ENCODE measurements around the gene FAM151A. TPM values are rescaled to one million over a fixed set of nuclear protein-coding genes. Genes with fewer than 3 reads are reported as not detected.

Gene FAM151A
- polyA plus RNA-seq, 1 donor from 2014 or later = not detected

DNA sequence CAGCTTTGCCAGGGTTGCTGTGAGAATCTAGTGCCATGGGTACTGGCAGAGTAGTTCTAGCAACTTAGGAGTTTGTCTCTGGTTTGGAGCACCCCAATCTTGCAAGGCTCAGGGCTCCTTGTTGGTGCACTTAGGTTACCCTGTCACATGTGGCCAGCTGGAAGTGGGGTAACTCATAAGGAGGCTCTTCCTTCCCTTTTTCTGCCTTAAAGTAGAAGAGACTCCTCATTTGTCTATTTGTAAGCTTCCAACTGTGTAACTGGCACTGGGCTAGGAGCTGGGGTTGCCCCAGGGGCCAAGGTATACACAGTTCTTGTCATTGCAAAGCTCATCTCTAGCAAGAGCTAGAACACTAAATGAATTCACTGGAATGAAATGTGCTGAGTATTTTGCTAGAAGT, 28.8 kb upstream of the FAM151A start:
- no peaks in the 10 kb centered on the region for H3K36me3 ChIP-seq (ENCODE audit: insufficient read depth, low read length)
- H3K9me2 ChIP-seq (ENCODE audit: insufficient read depth, low read length) = no peaks in the 10 kb centered on the region
- no peaks in the 10 kb centered on the region for H3K27me3 ChIP-seq (ENCODE audit: insufficient read depth, low read depth, low read length)
- H3K9me3 ChIP-seq (ENCODE audit: low read length) = no peaks in the 10 kb centered on the region
- no peak overlapping the region for H3K27ac ChIP-seq (ENCODE audit: low read length)
- no peaks in the 10 kb centered on the region for H3K79me2 ChIP-seq (replicated peaks; ENCODE audit: insufficient read depth, low read length)
- TF ChIP-seq POLR2AphosphoS5 (IDR thresholded peaks at IDR 0.05) (no peak), RAD21 (conservative IDR thresholded peaks at IDR 0.05) (no peak), TAF1 (IDR thresholded peaks at IDR 0.05; ENCODE audit: low read depth) (no peak), MXI1 (conservative IDR thresholded peaks at IDR 0.05; ENCODE audit: poor library complexity, severe bottlenecking) (no peak), EP300 (conservative IDR thresholded peaks at IDR 0.05; ENCODE audit: poor library complexity, severe bottlenecking) (no peak)
- TF ChIP-seq, protein P1, sequence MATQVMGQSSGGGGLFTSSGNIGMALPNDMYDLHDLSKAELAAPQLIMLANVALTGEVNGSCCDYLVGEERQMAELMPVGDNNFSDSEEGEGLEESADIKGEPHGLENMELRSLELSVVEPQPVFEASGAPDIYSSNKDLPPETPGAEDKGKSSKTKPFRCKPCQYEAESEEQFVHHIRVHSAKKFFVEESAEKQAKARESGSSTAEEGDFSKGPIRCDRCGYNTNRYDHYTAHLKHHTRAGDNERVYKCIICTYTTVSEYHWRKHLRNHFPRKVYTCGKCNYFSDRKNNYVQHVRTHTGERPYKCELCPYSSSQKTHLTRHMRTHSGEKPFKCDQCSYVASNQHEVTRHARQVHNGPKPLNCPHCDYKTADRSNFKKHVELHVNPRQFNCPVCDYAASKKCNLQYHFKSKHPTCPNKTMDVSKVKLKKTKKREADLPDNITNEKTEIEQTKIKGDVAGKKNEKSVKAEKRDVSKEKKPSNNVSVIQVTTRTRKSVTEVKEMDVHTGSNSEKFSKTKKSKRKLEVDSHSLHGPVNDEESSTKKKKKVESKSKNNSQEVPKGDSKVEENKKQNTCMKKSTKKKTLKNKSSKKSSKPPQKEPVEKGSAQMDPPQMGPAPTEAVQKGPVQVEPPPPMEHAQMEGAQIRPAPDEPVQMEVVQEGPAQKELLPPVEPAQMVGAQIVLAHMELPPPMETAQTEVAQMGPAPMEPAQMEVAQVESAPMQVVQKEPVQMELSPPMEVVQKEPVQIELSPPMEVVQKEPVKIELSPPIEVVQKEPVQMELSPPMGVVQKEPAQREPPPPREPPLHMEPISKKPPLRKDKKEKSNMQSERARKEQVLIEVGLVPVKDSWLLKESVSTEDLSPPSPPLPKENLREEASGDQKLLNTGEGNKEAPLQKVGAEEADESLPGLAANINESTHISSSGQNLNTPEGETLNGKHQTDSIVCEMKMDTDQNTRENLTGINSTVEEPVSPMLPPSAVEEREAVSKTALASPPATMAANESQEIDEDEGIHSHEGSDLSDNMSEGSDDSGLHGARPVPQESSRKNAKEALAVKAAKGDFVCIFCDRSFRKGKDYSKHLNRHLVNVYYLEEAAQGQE (IDR thresholded peaks at IDR 0.05; ENCODE audit: borderline replicate concordance) = no peak
- H3K4me3 ChIP-seq (ENCODE audit: low read length) = no peak overlapping the region
- no peak overlapping the region for H2AFZ ChIP-seq (ENCODE audit: low read depth, low read length)
- no peak overlapping the region for H3K4me2 ChIP-seq (ENCODE audit: low read length)
- no peaks in the 10 kb centered on the region for H3F3A ChIP-seq (ENCODE audit: insufficient read depth, low read length, poor library complexity, severe bottlenecking)
- no peaks in the 10 kb centered on the region for H4K20me1 ChIP-seq (ENCODE audit: insufficient read depth)
- no peak overlapping the region for H3K9ac ChIP-seq (ENCODE audit: low read length)

DNA sequence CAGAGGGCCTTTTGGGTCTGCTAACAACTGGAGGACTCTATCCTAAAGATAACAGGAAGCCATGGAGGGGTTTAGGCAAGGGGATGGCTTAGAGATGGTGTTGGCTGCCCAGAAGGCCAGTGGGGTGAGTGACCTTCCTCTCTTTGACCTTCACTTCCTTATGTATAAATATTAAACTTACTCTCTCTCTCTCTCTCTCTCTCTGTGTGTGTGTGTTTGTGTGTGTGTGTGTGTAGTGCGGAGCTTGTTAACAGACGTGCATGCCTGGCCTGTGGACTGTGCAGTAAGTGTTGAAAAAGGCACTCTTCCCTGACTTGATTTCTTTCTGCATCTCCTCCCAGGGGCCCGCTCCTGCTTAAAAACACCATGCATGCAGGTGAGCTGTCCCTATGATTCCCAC, 28.3 kb upstream of the FAM151A start:
- H3K36me3 ChIP-seq (ENCODE audit: insufficient read depth, low read length) = no peaks in the 10 kb centered on the region
- TF ChIP-seq EZH2 (IDR thresholded peaks at IDR 0.05; ENCODE audit: borderline replicate concordance, insufficient read depth, low read length, poor library complexity, severe bottlenecking) (no peak), MXI1 (conservative IDR thresholded peaks at IDR 0.05; ENCODE audit: poor library complexity, severe bottlenecking) (no peak), POLR2AphosphoS5 (IDR thresholded peaks at IDR 0.05) (no peak), RAD21 (conservative IDR thresholded peaks at IDR 0.05) (no peak), SMC3 (conservative IDR thresholded peaks at IDR 0.05; ENCODE audit: poor library complexity) (no peak)
- TF ChIP-seq, protein P1 (IDR thresholded peaks at IDR 0.05; ENCODE audit: borderline replicate concordance) = no peak
- H3K9me3 ChIP-seq (ENCODE audit: low read length) = no peaks in the 10 kb centered on the region
- no peaks in the 10 kb centered on the region for H3K27me3 ChIP-seq (ENCODE audit: insufficient read depth, low read depth, low read length)
- H3K79me2 ChIP-seq (replicated peaks; ENCODE audit: insufficient read depth, low read length) = no peaks in the 10 kb centered on the region
- no peak overlapping the region for H2AFZ ChIP-seq (ENCODE audit: low read depth, low read length)
- H3K9me2 ChIP-seq (ENCODE audit: insufficient read depth, low read length) = no peaks in the 10 kb centered on the region
- no peak overlapping the region for H3K9ac ChIP-seq (ENCODE audit: low read length)
- H4K20me1 ChIP-seq (ENCODE audit: insufficient read depth) = no peaks in the 10 kb centered on the region
- H3K4me3 ChIP-seq (ENCODE audit: low read length) = no peak overlapping the region
- H3K4me2 ChIP-seq (ENCODE audit: low read length) = no peak overlapping the region
- H3K27ac ChIP-seq (ENCODE audit: low read length) = no peak overlapping the region
- H3F3A ChIP-seq (ENCODE audit: insufficient read depth, low read length, poor library complexity, severe bottlenecking) = no peaks in the 10 kb centered on the region
